PC-9 (cell line): ENCODE data around the gene SLC15A1. TPM values are rescaled to one million over a fixed set of nuclear protein-coding genes. Genes with fewer than 3 reads are reported as not detected.

Experiments used
- BruUV-seq: library from RNA; stranded (reverse); fragments of 400-500 nt; replicated peaks from 2 replicates; lab custom pipeline; 2021; lab: Mats Ljungman, UMichigan
- CTCF ChIA-PET: fragments of 300-600 bp; sonication (Branson Sonifier 250); formaldehyde crosslinking; loops from one replicate; lab custom pipeline; 2022; ENCODE audit warnings: antibody characterized with exemption; lab: Charles Lee
- POLR2A ChIA-PET: fragments of 300-600 bp; sonication (Branson Sonifier 250); formaldehyde crosslinking; loops from one replicate; lab custom pipeline; 2022; ENCODE audit warnings: antibody characterized with exemption; ENCODE audit not compliant: unreplicated experiment; lab: Charles Lee
- DNase-seq, 2 experiments: peaks; one replicate each; pipeline versions ENCODE4 v3.0.0 to v3.0.0-alpha.2; 2015 to 2022; ENCODE audit warnings: mixed read lengths in 1 of 2
- H2AFZ ChIP-seq: fragments of 200-600 bp; sonication (generic); 2 replicates; pipeline ENCODE4 v1.8.1; 2017; ENCODE audit warnings: antibody characterized with exemption
- H3F3A ChIP-seq: fragments of 200-600 bp; sonication (generic); 2 replicates; pipeline ENCODE4 v1.8.1; 2017; ENCODE audit warnings: antibody characterized with exemption, mild to moderate bottlenecking, low read depth; ENCODE audit not compliant: insufficient read depth
- H3K27ac ChIP-seq: fragments of 200-600 bp; sonication (generic); 2 replicates; pipeline ENCODE4 v1.6.1; 2016; ENCODE audit warnings: mixed run types
- H3K27me3 ChIP-seq: fragments of 200-600 bp; sonication (generic); 2 replicates; pipeline ENCODE4 v1.6.1; 2016; ENCODE audit warnings: low read depth, mixed run types; ENCODE audit not compliant: insufficient read depth
- H3K36me3 ChIP-seq: fragments of 200-600 bp; sonication (generic); 2 replicates; pipeline ENCODE4 v1.6.1; 2016; ENCODE audit warnings: low read depth, mixed run types
- H3K4me1 ChIP-seq: fragments of 200-600 bp; sonication (generic); replicated peaks from 2 replicates; pipeline ENCODE4 v1.6.1; 2016; ENCODE audit warnings: mixed run types; ENCODE audit not compliant: insufficient read depth
- H3K4me2 ChIP-seq: fragments of 200-600 bp; sonication (generic); 2 replicates; pipeline ENCODE4 v1.6.1; 2017; ENCODE audit warnings: mixed run types
- H3K4me3 ChIP-seq: fragments of 200-600 bp; sonication (generic); 2 replicates; pipeline ENCODE4 v1.6.1; 2016; ENCODE audit warnings: mixed run types
- H3K79me2 ChIP-seq: fragments of 200-600 bp; sonication (generic); 2 replicates; pipeline ENCODE4 v1.6.1; 2017; ENCODE audit warnings: low read depth, mixed run types
- H3K9me2 ChIP-seq: fragments of 200-600 bp; sonication (generic); 2 replicates; pipeline ENCODE4 v1.8.1; 2017; ENCODE audit warnings: mild to moderate bottlenecking; ENCODE audit not compliant: insufficient read depth
- H3K9me3 ChIP-seq: fragments of 200-600 bp; sonication (generic); 2 replicates; pipeline ENCODE4 v1.8.1; 2016; ENCODE audit warnings: low read depth; ENCODE audit not compliant: insufficient read depth
- H4K20me1 ChIP-seq: fragments of 200-600 bp; sonication (generic); 2 replicates; pipeline ENCODE4 v1.8.1; 2017; ENCODE audit not compliant: insufficient read depth
- CTCF ChIP-seq: fragments of 200-600 bp; sonication (generic); conservative IDR thresholded peaks from 2 replicates; pipeline ENCODE4 v1.6.1; 2017; ENCODE audit warnings: mixed run types, antibody characterized with exemption, mild to moderate bottlenecking, moderate library complexity
- EZH2 ChIP-seq: fragments of 200-600 bp; sonication (generic); IDR thresholded peaks from 2 replicates; pipeline ENCODE4 v1.8.0; 2017; ENCODE audit warnings: antibody characterized with exemption, low read depth
- intact Hi-C: fragments of 100-400 bp; cut with micrococcal nuclease; formaldehyde crosslinking; loops from one replicate; pipeline ENCODE4 v1.10.0; 2022; ENCODE audit not compliant: unreplicated experiment
- total RNA-seq: library from RNA; stranded (reverse); gene quantifications from 2 replicates; pipeline ENCODE4 v1.2.3, GENCODE V29; 2021

SLC15A1 gene
- total RNA-seq, 1 experiment from 2014 or later, result 0.55 TPM

- Histone ChIP-seq H3K4me3 (no peak overlapping the region), H3K27ac (no peak overlapping the region), H3K9me3 (0 out of 2 replicates have a peak, but pooled peaks cover 12% of the 10 kb centered on the region), H3K4me1 (no peaks in the 10 kb centered on the region), H3K27me3 (no peaks in the 10 kb centered on the region), H3F3A (no peaks in the 10 kb centered on the region), H3K4me2 (no peak overlapping the region), H3K79me2 (no peaks in the 10 kb centered on the region), H2AFZ (no peak overlapping the region), H3K9me2 (no peaks in the 10 kb centered on the region), H3K36me3 (no peaks in the 10 kb centered on the region), H4K20me1 (no peaks in the 10 kb centered on the region)
- BruUV-seq, result no TSS peak
- DNase-seq, result peak in 1 of 2 experiments; percentile 28
- POLR2A ChIA-PET, result no interaction called here
- CTCF ChIA-PET, result no interaction called here
- no peak for TF ChIP-seq EZH2
- TF ChIP-seq CTCF, result no peak
- intact Hi-C loops, result no loop called here
These were observed 12.3 kb downstream of the SLC15A1 start for GRCh38 chr13:98740131-98740530.

GRCh38 chr13:98738993-98739392 lies 13.5 kb downstream of the SLC15A1 start:
- H3K9me3 ChIP-seq, result 0 out of 2 replicates have a peak, but pooled peaks cover 12% of the 10 kb centered on the region

GRCh38 chr13:98738213-98738612 lies 14.3 kb downstream of the SLC15A1 start:
- intact Hi-C loops, result no loop called here

More at GRCh38 chr13:98738993-98739392, 13.5 kb downstream of the SLC15A1 start:
- Histone ChIP-seq H4K20me1 (no peaks in the 10 kb centered on the region), H3K27ac (no peak overlapping the region), H3K27me3 (no peaks in the 10 kb centered on the region), H3F3A (no peaks in the 10 kb centered on the region), H3K36me3 (no peaks in the 10 kb centered on the region), H3K4me1 (no peaks in the 10 kb centered on the region), H3K79me2 (no peaks in the 10 kb centered on the region), H3K4me2 (no peak overlapping the region), H3K9me2 (no peaks in the 10 kb centered on the region), H2AFZ (no peak overlapping the region), H3K4me3 (no peak overlapping the region)
- ChIA-PET CTCF (no interaction called here), POLR2A (no interaction called here)
- no peak for TF ChIP-seq CTCF
- no peak for TF ChIP-seq EZH2
- intact Hi-C loops, result no loop called here
- no peak for DNase-seq
- BruUV-seq, result no TSS peak

More at GRCh38 chr13:98738213-98738612, 14.3 kb downstream of the SLC15A1 start:
- Histone ChIP-seq H3K27me3 (no peaks in the 10 kb centered on the region), H3K4me3 (no peak overlapping the region), H3K9me2 (no peaks in the 10 kb centered on the region), H3K27ac (no peak overlapping the region), H3F3A (no peaks in the 10 kb centered on the region), H3K36me3 (no peaks in the 10 kb centered on the region), H2AFZ (no peak overlapping the region), H4K20me1 (no peaks in the 10 kb centered on the region), H3K4me2 (no peak overlapping the region), H3K79me2 (no peaks in the 10 kb centered on the region), H3K9me3 (0 out of 2 replicates have a peak, but pooled peaks cover 12% of the 10 kb centered on the region), H3K4me1 (no peaks in the 10 kb centered on the region)
- POLR2A ChIA-PET, result no interaction called here
- TF ChIP-seq CTCF, result no peak
- no peak for TF ChIP-seq EZH2
- DNase-seq, result peak in 1 of 2 experiments; percentile 5
- CTCF ChIA-PET, result no interaction called here
- no TSS peak for BruUV-seq
